GM18498 (cell line): ENCODE data around the gene ZSWIM3.

ENCODE experiments used
- ATAC-seq: cut with Tn5 transposase; IDR thresholded peaks from one replicate; pipeline ENCODE4 v1.9.1; 2021; ENCODE audit warnings: mild to moderate bottlenecking, moderate library complexity; ENCODE audit not compliant: unreplicated experiment

ZSWIM3 gene

DNA sequence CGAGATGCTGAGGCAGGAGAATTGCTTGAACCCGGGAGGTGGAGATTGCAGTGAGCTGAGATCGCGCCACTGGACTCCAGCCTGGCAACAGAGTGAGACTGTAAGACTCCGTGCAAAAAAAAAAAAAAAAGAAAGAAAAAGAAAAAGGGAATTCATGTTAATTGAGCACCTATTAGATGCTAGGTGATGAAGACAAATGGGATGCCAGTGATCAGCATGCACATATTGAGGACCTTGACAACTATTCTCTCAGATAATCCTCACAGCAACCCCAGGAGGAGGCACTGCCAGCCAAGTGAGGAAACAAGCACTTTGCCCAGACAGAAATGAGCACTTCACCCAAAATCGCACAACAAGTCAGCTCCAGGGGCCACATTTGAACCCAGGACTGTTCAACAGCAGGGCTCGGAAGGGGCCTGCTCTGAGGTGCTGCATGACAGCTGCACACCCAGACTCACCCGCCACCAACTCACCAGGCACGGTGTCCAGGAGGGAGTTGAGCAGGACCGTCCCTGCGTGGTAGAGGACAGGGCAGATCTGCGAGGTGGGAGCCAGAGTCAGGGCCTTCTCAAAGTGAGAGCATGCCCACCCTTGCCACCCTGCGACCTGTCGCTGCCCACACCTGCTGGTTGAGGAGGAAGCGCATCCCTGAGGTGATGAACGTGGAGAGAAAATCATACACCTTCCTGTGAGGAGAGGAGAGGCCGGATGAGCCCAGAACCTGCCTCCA, 50.0 kb downstream of the ZSWIM3 start:
- ATAC-seq = no peak

DNA sequence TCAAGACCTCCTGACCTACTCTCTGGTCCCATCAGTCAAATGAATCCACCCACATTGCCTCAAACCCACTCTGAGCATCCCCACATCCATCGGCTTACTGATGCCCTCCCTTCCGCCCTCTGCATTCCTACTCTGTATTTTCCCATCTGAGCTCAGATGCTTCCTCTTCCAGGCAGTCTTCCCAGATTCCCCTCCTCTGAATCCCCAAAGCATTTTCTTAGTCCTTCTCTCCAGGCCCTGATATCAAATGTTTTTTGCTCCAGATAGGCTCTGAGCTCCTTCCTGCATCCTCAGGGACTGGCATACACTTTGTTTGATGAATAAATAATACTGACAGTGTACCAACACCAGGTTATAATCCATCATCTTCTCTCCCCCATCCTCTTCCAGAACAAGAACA, 50.7 kb downstream of the ZSWIM3 start:
- no peak for ATAC-seq

DNA sequence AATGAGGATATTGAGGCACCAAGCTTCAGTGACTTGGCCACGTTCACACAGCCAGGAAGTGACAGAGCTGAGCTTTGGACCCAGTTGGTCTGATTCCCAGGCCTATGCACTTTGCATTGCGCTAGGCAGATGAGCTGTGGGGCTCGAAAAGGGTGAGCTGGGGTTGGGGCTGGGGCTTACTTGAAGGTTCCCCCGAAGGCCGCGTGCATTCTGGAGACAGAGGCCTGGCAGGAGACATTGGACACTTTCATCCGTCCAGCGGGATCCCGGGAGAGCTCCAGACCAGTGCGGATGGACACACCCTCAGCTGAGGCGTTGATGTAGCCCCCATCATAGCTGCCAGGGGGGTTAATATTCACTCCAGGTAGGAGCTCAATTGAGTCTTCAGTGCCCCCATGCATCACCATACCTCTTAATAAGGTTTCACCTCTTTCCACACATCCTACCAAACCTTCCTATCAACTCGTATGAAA, 52.0 kb downstream of the ZSWIM3 start:
- no peak for ATAC-seq

DNA sequence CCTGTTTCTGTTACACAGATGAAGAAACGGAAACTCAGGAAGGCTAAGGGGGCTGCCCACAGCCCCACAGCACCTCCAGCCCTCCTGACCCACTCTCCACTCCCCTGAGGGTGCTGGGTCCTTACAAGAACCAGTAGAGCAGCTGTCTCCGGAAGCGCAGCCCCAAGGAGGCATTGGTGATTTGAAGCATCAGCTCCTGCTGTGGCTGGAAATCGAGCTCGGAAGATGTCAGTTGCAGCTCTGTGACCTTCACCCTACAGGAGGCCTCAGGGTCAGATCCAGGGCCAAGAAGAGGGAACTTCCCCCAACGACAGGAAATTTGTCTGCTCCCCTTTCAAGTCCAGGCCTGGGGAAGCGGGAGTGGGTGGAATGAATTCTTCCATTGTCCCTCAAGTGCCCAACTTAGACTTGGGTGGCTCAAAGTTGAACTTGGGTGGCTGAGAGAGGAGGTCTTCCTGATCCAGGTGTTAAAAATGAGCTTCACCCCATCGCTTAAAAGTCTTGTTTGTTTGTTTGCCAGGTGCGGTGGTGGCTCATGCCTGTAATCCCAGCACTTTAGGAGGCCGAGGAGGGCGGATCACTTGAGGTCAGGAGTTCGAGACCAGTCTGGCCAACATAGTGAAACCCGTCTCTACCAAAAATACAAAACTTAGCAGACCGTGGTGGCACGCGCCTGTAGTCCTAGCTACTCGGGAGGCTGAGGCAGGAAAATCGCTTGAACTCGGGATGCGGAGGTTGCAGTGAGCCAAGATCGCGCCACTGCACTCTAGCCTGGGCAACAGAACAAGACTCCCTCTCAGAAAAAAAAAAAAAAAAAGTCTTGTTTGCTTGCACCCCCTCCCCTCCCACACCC, 52.6 kb downstream of the ZSWIM3 start:
- no peak for ATAC-seq

DNA sequence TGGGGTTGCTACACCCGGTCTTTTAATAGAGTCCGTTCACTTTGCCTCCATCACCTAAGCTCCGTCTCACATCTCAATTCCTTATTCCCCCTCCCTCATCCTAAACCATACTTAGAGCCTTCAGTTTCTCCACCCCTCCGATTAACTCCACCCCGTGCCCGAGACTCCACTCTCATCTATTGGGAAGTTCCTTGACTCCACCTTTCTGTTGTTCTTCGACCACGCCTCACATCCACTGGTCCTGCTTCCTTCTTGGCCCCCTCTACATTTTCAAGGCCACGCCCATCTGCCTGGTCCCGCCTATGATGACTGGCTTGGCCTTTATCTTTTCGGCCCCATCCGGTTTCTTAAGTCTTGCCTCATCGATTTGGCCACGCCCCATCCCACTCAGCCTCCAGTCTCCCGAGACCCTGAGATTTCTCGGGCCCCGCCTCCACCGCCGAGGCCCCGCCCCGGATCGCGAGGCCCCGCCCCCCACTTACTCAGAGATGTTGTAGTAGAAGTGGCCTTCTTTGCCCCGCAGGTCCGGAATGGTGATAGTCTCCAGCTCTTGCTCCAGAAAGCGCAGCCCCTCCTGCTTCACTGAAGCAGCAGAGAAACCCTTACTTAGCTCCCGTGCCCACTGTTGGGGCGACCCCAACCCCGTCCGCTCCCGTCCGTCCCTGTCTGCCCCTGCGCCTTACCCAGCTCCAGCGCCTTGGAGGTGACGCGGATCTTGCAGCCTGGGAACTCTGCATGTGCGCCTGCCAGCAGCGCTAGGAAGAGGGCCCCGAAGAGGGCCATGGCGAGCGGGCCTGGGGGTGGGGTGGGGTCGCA, 53.5 kb downstream of the ZSWIM3 start:
- peak; percentile 92 for ATAC-seq

DNA sequence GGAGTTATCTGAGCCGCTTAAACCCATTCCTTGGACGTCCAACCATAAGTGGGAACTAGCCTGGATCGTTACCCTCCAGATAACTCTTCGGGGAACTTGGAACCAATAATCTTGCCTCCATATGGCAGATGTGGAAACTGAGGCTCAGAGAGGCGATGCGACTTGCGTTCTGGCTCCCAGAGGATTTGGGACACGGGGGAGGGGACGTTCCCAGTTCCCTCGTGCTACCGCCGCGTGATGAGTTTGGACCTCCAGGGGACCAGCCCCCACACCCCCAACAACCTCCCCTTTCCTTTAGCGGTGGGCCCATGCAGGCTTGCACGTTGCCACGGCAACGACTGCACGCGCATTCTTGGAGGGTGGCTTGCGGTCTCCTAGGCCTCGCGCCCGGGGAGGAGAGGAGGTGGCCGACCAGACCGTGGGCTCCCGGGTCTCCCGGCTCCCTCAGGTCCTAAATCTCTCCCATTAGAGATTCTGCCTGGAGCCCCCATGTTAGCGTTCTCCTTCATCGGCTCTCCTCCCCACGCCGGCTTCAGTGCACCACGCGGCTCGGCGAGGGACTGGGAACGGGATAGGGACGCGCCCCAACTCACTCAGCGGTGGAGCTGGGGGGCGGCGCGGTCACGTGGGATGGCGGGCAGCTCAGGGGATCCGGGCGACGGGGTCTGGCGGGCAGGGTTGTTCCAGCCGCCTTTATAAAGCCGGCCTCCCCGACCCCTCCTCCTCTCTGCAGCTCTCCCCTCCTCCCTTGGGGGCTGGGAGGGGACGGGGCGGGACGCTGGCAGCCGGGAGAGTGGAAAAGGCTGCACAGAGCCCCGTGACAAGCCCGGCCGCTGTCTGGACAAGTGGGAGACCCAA, 54.3 kb downstream of the ZSWIM3 start, which contains the start of gene PLTP:
Gene PLTP (minus strand): TSS at position 670 of the 858 bp plus-strand sequence. CDS start 703 bp downstream, outside the sequence.
- ATAC-seq = no peak

DNA sequence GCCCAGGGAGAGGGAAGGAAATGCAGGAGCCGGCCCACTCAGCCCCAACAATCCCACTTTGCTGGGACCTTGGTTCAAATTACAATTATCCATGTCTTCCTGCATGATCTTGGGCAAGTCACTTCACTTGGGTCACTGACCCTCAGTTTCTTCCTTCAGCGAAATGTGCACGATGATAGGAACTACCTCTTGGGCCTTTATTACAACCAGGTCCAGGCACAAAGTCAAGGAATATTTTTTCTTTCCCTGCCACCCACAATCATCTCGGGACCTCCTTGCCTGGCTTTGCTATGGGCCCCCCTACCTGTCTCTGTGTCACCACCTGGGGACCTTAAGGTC, 54.9 kb downstream of the ZSWIM3 start:
- no peak for ATAC-seq

DNA sequence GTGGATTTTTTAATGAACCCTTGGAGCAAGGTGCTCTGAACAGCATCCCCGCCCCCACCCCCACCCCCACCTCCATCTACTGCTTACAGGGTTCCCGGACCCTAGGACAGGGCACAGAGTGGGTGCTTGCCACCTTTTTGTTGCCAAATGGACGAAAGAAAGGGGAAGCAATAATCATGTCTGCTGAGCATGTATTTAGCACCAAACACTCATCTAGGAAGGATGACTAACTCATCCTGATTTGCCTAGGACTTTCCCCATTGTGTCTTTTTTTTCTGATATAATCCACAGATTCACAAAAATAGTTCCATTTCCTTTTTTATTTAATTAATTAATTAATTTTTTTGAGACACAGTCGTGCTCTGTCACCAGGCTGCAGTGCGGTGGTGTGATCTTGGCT, 55.7 kb downstream of the ZSWIM3 start:
- ATAC-seq = no peak

DNA sequence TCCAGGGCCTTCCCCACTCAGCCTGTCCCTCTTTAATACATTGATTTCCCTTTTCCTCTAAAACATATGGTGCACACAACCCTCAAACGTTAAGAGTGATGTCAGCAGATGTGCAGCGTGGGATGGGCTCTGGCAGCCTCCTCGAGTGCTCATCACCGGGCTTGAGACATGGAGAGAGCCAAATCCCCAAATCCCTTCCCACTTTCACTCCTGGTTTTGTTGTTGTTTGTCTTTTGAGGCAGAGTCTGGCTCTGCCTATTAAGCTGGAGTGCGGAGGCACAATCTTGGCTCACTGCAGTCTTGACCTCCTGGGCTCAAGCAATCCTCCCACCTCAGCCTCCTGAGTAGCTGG, 60.4 kb downstream of the ZSWIM3 start:
- ATAC-seq = no peak

DNA sequence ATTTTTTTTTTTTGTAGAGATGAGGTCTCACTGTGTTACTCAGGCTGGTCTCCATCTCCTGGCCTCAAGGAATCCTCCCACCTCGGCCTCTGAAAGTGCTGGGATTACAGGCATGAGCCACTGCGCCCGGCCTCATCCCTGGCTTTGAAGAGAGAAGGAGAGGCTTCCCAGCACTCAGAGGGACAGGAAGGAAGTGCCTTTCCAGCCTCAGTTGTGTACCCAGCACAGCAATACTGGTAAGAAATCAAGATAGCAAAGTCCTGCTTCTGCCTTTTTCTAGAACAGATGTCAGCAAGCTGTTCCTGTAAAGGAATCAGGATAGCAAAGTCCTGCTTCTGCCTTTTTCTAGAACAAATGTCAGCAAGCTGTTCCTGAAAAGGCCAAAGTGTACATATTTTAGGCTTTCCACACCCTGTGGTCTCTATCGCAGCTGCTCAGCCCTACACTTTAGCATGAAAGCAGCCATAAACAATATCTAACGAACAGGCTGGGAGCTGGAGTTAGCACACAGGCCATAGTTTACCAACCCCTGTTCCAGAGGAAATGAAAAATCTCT, 60.8 kb downstream of the ZSWIM3 start:
- no peak for ATAC-seq

DNA sequence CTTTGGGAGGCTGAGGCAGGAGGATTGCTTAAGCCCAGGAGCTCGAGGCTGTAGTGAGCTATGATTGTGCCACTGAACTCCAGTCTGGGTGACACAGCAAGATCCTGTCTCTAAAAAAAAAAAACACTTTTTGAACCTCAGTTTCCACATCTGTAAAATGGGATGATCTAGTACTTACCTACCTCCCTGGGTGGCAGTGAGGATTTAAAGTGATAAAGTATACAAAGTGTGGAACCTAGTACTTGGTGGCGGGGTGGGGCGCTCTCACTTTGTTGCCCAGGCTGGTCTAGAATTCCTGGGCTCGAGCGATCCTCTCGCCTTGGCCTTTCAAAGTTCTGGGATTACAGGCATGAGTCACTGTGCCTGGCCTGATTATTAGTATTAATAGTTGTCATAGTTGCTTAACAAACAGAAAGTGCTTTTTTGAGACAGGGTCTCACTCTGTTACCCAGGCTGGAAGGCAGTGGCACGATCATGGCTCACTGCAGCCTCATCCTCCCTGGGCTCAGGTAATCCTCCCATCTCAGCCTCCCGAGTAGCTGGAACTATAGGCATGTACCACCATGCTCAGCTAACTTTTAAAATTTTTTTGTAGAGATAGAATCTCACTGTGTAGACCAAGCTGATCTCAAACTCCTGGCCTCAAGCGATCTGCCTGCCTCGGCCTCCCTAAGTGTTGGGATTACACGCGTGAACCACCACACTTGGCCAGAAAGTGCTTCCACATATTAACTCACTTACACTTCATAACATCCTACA, 61.5 kb downstream of the ZSWIM3 start:
- no peak for ATAC-seq

DNA sequence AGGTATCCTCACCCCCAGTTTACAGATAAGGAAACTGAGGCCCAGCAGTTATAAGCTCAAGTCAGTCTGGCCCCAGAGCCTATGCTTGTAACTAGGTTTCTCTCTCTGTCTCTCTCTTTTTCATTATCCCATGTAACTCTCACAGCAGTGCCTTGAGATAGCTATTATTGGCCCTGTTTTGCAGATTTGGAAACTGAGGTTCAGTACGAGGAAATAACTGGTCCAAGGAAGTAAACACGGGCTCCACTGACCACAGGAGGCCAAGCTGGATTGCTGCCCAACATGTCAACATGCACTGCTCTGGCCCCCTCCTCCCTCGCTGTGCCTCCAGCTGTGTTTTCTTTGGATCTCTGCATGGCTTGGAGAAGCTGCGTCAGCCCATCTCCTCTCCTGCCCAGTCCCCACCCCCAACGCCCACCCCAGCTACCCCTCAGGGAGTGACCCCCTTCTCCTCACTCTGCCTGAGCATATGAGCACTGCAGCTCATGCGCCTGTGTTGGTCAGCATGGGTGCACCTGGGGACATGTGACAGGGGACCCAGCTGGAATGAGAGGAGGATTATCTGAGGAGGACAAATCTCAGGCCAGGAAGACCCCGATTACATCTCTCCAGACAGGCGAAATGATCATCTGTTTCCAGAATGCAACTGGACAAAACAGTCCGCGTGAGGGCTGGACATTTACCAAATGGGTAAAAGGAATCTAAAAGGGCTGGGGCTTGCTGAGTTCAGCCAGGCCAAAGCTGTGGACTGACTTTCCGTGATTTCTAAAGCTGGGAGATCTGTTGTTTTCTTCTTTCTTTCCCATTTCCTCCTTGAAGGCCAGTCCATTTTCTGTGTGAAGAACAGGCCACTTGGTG, 62.4 kb downstream of the ZSWIM3 start:
- no peak for ATAC-seq

DNA sequence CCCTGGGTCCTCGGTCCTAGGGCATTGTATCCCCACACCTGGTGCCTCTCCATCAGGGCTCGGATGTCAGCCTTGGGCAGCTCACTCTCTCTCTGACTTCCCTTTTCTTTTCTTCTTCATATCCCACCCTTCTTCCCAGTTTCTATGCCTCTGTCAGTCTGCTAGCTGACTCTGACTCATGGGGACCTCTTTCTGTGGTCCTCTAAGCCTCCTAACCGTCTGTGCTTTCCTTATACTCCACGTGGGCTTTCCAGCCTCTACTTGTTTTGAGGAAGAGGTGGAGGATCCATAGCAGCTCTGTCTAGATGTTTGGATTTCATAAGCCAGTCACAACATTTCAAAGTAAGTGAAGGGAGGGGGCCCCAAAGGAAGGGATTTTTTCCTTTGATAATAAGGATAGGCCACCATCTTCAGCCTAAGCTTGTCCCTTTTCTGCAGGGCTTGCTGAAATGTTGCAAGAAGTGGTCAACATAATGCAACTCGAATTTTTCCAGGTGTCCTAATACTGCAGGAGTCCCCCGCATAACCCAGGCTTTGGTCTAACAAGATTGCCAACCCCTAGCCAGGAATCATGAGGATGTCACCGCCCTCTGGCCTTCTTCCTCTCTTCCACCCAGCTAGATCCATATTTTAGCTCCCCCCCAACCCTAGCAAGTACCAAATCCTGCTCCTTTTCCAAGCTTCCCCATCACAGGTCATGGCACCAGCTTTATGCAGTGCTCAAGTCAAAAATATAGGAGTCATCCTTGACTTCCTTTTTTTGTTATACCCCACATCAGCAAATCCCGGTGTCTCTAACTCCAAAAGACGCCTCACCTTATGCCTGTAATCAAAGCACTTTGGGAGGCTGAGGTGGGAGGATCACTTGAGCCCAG, 63.3 kb downstream of the ZSWIM3 start:
- no peak for ATAC-seq

DNA sequence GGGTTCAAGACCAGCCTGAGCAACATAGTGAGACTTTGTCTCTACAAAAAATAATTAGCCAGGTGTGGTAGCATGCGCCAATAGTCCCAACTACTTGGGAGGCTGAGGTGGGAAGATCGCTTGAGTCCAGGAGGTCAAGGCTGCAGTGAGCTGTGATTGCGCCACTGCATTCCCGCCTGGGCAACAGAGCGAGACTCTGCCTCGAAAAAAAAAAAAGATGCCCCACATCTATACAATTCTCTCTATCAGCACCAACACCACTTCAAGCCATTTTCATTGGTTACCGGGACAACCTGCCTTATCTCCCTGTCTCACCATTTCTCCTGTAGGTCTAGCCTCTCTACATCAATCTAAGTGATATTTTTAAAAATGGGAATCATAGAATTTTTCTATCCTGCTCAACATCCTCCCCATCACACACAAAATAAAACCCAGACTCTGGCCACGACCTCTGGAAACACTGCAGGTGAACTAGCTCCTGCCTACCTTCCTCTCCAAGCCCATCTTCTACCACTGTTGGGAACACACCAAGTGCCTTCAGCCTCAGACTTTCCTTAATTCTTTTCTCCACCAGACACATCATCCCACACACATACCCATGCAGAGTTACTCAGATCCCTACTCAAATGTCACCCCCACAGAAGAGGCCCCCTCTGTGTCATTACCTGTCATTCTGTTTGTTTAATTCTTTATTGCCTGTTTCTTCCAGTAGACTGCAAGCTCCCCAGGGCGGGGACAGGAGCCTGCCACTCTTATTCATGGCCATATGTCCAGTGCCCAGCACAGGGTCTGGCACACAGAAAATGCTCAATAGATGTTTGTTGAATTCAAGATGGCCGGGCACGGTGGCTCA, 64.1 kb downstream of the ZSWIM3 start:
- ATAC-seq = no peak

DNA sequence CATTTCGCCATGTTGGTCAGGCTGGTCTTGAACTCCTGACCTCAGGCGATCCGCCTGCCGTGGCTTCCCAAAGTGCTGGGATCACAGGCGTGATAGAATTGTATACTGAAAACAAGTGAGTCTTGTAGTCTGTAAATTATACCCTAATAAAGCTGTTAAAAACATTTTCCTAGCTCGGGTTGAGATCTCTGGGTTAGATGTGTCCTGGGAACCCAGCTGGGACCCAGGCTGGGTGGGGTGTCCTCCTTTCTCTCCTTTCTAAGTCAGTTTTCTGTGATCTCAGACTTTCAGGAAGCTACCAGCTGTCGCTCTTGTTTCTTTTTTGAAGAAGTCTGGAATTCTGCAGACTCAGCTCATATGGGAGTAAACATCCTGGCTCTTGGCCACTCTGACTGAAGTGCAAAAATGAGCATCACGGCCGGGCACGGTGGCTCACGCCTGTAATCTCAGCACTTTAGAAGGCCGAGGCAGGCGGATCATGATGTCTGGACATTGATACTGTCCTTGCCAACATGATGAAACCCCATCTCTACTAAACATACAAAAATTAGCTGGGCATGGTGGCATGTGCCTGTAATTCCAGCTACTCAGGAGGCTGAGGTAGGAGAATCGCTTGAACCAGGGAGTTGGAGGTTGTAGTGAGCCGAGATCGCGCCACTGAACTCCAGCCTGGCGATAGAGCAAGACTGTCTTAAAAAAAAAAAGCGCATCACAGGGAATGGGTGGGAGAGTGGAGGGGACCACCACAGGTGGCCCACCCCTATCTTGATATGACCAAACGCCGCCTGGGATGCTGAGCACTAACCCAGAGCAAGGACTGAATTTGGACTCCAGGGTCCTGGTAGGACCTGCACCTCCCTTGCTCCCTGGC, 67.2 kb downstream of the ZSWIM3 start:
- ATAC-seq = no peak
